ENCODE data around the gene AGBL4. TPM values are rescaled to one million over a fixed set of nuclear protein-coding genes. Genes with fewer than 3 reads are reported as not detected.
"Not testable (repeated sequence)": the region's sequence is repeated elsewhere in the genome, so short reads cannot be mapped to it uniquely, and the experiment has no call there.

Gene AGBL4
- total RNA-seq, 1 donor from 2014 or later, result 0.39 TPM

- no peaks in the 10 kb centered on the region for H3K4me1 Mint-ChIP-seq (ENCODE audit: unreplicated experiment)
- no peak for TF ChIP-seq CTCF (conservative IDR thresholded peaks at IDR 0.05)
- no peaks in the 10 kb centered on the region for H3K9me3 Mint-ChIP-seq
- H3K36me3 Mint-ChIP-seq, result no peaks in the 10 kb centered on the region
- no peak for DNase-seq (ENCODE audit: extremely low spot score, unreplicated experiment)
- H3K27ac Mint-ChIP-seq, result no peak overlapping the region
- no peak overlapping the region for H3K4me3 Mint-ChIP-seq
- H3K27me3 Mint-ChIP-seq, result no peaks in the 10 kb centered on the region
These were observed 206.1 kb downstream of the AGBL4 start for GRCh38 chr1:49817681-49818080.

- not testable (repeated sequence) for H3K27me3 Mint-ChIP-seq; H3K4me1 Mint-ChIP-seq (ENCODE audit: unreplicated experiment); H3K4me3 Mint-ChIP-seq; H3K36me3 Mint-ChIP-seq; H3K27ac Mint-ChIP-seq; DNase-seq (ENCODE audit: extremely low spot score, unreplicated experiment); H3K9me3 Mint-ChIP-seq
These were observed 236.7 kb downstream of the AGBL4 start for GRCh38 chr1:49787013-49787412.

- no peak for TF ChIP-seq CTCF (conservative IDR thresholded peaks at IDR 0.05)
- peaks cover 11% of the 10 kb centered on the region for H3K9me3 Mint-ChIP-seq
- no peak overlapping the region for H3K27ac Mint-ChIP-seq
- no peak for DNase-seq (ENCODE audit: extremely low spot score, unreplicated experiment)
- H3K4me3 Mint-ChIP-seq, result no peak overlapping the region
- H3K4me1 Mint-ChIP-seq (ENCODE audit: unreplicated experiment), result no peaks in the 10 kb centered on the region
- no peaks in the 10 kb centered on the region for H3K27me3 Mint-ChIP-seq
- H3K36me3 Mint-ChIP-seq, result no peaks in the 10 kb centered on the region
These were observed 258.7 kb downstream of the AGBL4 start for GRCh38 chr1:49765034-49765433.

- H3K36me3 Mint-ChIP-seq, H3K4me3 Mint-ChIP-seq: not testable (repeated sequence)
These were observed 285.6 kb downstream of the AGBL4 start for GRCh38 chr1:49738118-49738517.

DNA sequence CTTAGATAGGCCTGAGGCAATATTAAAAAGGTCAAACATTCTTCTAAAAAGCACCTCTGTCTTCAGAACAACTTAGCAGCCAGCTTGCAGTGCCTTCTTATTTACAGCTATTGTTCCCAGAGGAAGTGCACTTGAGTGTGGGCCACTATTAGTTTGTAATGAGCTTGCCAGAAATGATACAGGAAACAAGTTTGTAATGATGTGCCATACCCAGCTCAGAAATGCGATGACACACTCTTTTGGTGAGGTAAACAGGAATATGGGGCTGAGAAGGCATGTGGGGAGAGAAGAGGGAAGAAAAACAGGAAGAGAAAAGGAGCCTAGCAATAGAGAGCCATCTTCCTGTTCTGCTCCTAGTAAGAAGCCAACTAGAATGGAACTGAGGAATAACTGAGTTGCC, 295.4 kb downstream of the AGBL4 start:
- H3K36me3 Mint-ChIP-seq, result no peaks in the 10 kb centered on the region
- H3K4me1 Mint-ChIP-seq (ENCODE audit: unreplicated experiment), result no peaks in the 10 kb centered on the region
- no peak for DNase-seq (ENCODE audit: extremely low spot score, unreplicated experiment)
- H3K27me3 Mint-ChIP-seq, result no peaks in the 10 kb centered on the region
- no peak for TF ChIP-seq CTCF (conservative IDR thresholded peaks at IDR 0.05)
- no peak overlapping the region for H3K4me3 Mint-ChIP-seq
- H3K27ac Mint-ChIP-seq, result no peak overlapping the region
- H3K9me3 Mint-ChIP-seq, result peaks cover 6% of the 10 kb centered on the region

More at GRCh38 chr1:49738118-49738517, 285.6 kb downstream of the AGBL4 start:
- H3K9me3 Mint-ChIP-seq; H3K27ac Mint-ChIP-seq; H3K27me3 Mint-ChIP-seq; H3K4me1 Mint-ChIP-seq (ENCODE audit: unreplicated experiment); DNase-seq (ENCODE audit: extremely low spot score, unreplicated experiment): not testable (repeated sequence)

DNA sequence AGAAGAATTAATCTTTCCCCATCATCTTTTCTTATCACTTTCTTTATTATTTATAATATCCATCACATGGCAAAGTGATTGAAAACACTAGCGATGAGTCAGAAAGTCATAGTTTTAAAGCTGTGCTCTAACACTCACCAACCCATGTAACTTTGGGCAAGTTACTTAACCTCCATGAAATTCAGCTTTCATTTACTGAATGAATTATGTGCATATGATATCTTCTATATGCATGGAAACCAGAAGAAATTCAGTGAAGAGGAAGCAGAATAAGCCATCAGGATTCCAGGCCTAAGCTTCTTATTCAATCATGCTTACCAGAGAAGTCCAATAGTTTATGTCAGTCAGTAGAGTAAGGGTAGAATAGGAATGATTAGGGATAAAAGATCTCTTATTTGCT, 300.1 kb downstream of the AGBL4 start:
- Mint-ChIP-seq H3K9me3 (peaks cover 6% of the 10 kb centered on the region), H3K36me3 (no peaks in the 10 kb centered on the region), H3K27me3 (no peaks in the 10 kb centered on the region), H3K4me3 (no peak overlapping the region), H3K4me1 (ENCODE audit: unreplicated experiment) (no peaks in the 10 kb centered on the region), H3K27ac (no peak overlapping the region)
- no peak for DNase-seq (ENCODE audit: extremely low spot score, unreplicated experiment)
- TF ChIP-seq CTCF (conservative IDR thresholded peaks at IDR 0.05), result no peak

- Mint-ChIP-seq H3K27ac (no peak overlapping the region), H3K27me3 (no peaks in the 10 kb centered on the region), H3K36me3 (no peaks in the 10 kb centered on the region), H3K4me3 (no peak overlapping the region), H3K9me3 (no peaks in the 10 kb centered on the region), H3K4me1 (ENCODE audit: unreplicated experiment) (no peaks in the 10 kb centered on the region)
- DNase-seq (ENCODE audit: extremely low spot score, unreplicated experiment), result no peak
- no peak for TF ChIP-seq CTCF (conservative IDR thresholded peaks at IDR 0.05)
These were observed 329.4 kb downstream of the AGBL4 start for GRCh38 chr1:49694251-49694827.
